22Rv1 (cell line): ENCODE data around the gene ZNF605.
"Not testable (repeated sequence)": the region's sequence is repeated elsewhere in the genome, so short reads cannot be mapped to it uniquely, and the experiment has no call there.

Source experiments
- H3K27ac ChIP-seq: fragments of 450-650 bp; 2 replicates; pipeline ENCODE4 v1.5.1; 2017
- CTCF ChIP-seq: fragments of 450-650 bp; IDR thresholded peaks from 2 replicates; pipeline ENCODE4 v1.5.1; 2017; ENCODE audit warnings: mild to moderate bottlenecking
- ZFX ChIP-seq: fragments of 450-650 bp; IDR thresholded peaks from 2 replicates; pipeline ENCODE4 v1.6.1; 2017; ENCODE audit warnings: antibody characterized with exemption, borderline replicate concordance

Gene ZNF605

GRCh38 chr12:132967736-132968135, 11.6 kb upstream of the ZNF605 start:
- no peak for TF ChIP-seq CTCF
- no peak for TF ChIP-seq ZFX
- H3K27ac ChIP-seq = no peak overlapping the region

- no peak overlapping the region for H3K27ac ChIP-seq
- no peak for TF ChIP-seq ZFX
- TF ChIP-seq CTCF = no peak
Observed at GRCh38 chr12:132966676-132967415, 10.7 kb upstream of the ZNF605 start.

- H3K27ac ChIP-seq = no peak overlapping the region
- TF ChIP-seq CTCF (no peak), ZFX (no peak)
Observed at GRCh38 chr12:132965796-132966195, 9.7 kb upstream of the ZNF605 start.

- peak; percentile 87 for TF ChIP-seq CTCF
Observed at GRCh38 chr12:132963947-132964346, 7.8 kb upstream of the ZNF605 start.

GRCh38 chr12:132961790-132962189, 5.7 kb upstream of the ZNF605 start:
- not testable (repeated sequence) for H3K27ac ChIP-seq

More at GRCh38 chr12:132963947-132964346, 7.8 kb upstream of the ZNF605 start:
- H3K27ac ChIP-seq = not testable (repeated sequence)

- H3K27ac ChIP-seq = peak overlapping the region; percentile 67
- TF ChIP-seq ZFX (no peak), CTCF (no peak)
Observed at GRCh38 chr12:132955094-132956010, 754 bp downstream of the ZNF605 start.

- no peak overlapping the region for H3K27ac ChIP-seq
- TF ChIP-seq CTCF (no peak), ZFX (no peak)
Observed at GRCh38 chr12:132954471-132955048, 1.5 kb downstream of the ZNF605 start.
